HEK293 (cell line): ENCODE measurements around the gene SLC12A1.

Experiments
- CTCF ChIP-seq: fragments of 450-650 bp; formaldehyde crosslinking; IDR thresholded peaks from 2 replicates; pipeline ENCODE4 v1.5.1; 2016; ENCODE audit warnings: missing biosample characterization, missing genetic modification characterization
- REST ChIP-seq: fragments of 450-650 bp; formaldehyde crosslinking; IDR thresholded peaks from 2 replicates; pipeline ENCODE4 v1.5.1; 2016; ENCODE audit warnings: missing biosample characterization, missing genetic modification characterization

GRCh38 chr15:48242535-48242934 is 36.4 kb downstream of the SLC12A1 start:
- TF ChIP-seq CTCF (no peak), REST (no peak)
